GM18498 (cell line): ENCODE results near the gene TUBD1.
"Not testable (repeated sequence)": the region's sequence is repeated elsewhere in the genome, so short reads cannot be mapped to it uniquely, and the experiment has no call there.

Experiments
- ATAC-seq: cut with Tn5 transposase; IDR thresholded peaks from one replicate; pipeline ENCODE4 v1.9.1; 2021; ENCODE audit warnings: mild to moderate bottlenecking, moderate library complexity; ENCODE audit not compliant: unreplicated experiment

Gene TUBD1, protein sequence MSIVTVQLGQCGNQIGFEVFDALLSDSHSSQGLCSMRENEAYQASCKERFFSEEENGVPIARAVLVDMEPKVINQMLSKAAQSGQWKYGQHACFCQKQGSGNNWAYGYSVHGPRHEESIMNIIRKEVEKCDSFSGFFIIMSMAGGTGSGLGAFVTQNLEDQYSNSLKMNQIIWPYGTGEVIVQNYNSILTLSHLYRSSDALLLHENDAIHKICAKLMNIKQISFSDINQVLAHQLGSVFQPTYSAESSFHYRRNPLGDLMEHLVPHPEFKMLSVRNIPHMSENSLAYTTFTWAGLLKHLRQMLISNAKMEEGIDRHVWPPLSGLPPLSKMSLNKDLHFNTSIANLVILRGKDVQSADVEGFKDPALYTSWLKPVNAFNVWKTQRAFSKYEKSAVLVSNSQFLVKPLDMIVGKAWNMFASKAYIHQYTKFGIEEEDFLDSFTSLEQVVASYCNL

GRCh38 chr17:59892924-59893675 is at the start of gene TUBD1, which contains the start of gene RPS6KB1:
Gene TUBD1 (minus strand): TSS chr17:59892943. CDS start chr17:59891002, 1,941 bp downstream.
Gene RPS6KB1 (plus strand): TSS chr17:59893121. CDS start chr17:59893185, 64 bp downstream.
- ATAC-seq, result peak; percentile 91

DNA sequence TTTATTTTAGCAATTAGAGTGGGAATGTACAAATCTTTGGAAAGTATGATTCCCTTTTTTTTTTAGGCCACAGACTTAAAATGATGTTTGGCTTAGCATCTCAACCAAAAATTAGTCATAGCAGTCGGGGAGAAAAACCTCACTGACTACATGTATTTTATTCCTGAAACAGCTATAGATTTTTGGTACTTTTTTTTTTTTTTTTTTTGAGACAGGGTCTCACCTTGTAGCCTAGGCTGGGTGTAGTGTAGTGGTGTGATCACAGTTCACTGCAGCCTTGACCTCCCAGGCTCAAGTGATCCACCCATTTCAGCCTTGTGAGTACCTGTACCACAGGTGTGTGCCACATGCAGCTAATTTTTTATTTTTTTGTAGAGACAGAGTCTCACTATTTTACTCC is 48.4 kb upstream of the TUBD1 start:
- no peak for ATAC-seq

GRCh38 chr17:59940697-59941096 is 48.0 kb upstream of the TUBD1 start:
- ATAC-seq, result not testable (repeated sequence)

GRCh38 chr17:59933317-59933716 is 40.6 kb upstream of the TUBD1 start:
- not testable (repeated sequence) for ATAC-seq

DNA sequence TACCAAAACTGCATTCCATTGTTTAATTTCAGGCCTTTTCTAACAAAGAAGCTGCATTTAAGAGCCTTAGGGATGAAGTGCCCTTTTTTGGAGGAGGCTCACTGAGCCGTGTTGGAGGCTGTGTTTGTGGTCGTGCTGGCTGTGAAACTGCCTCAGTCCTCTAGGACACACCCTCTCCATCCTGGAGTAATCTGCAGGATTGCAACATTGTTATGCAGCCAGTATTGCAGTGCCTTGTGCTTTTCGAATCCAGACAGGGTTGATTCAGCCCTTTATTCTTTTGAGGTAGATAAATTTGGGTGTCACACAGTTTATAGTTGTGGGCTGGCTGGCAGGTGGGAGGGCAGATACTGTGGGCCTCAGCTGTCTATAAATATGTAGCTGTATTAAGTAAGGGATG is 38.0 kb upstream of the TUBD1 start:
- ATAC-seq, result not testable (repeated sequence)

- ATAC-seq, result not testable (repeated sequence)
These were observed 37.4 kb upstream of the TUBD1 start for GRCh38 chr17:59930121-59930520.

GRCh38 chr17:59920637-59921036 is 27.9 kb upstream of the TUBD1 start:
- ATAC-seq, result not testable (repeated sequence)

DNA sequence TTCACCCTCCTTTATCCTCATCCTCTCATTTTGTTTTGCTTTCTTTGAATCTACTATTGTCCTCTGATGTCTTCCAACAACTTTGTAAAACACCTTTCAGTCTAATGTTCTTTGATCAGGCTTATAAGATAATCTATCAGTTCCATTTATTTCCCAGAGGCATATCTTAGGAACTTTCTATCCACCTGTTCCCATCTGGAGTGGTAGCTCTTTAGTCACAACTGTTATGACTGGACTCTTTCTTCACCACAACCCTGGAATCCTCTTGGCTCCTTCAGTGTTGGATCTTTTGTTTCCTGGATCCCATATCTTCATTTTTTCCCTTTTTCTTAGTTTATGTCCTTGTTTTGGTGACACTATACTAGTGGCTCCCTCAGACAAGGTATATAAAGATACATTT is 23.7 kb upstream of the TUBD1 start:
- ATAC-seq, result no peak

DNA sequence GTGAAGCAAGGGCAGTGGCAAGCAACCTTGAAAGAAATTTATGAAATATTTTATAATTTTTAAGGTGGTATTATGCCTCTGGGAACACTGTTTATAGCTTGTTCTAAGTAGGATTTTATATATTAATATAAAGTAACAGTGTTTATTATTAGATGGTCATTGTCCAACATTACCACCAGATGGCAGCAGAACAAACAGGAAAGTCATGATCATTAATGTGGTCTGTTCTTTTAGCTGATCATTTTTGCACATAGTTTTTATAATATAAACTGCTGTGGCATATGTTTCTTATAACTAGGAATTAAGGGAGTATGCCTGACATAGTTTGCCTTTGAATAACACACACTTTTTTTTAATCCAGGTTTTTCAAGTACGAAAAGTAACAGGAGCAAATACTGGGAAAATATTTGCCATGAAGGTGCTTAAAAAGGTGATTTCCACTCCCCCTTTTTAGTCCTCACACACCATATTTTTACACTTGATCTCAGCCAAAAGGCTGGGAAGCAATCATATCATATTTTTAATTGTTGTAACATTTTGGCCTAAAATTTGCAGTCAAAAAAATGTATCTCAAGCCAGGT is 21.6 kb upstream of the TUBD1 start:
- ATAC-seq, result no peak

DNA sequence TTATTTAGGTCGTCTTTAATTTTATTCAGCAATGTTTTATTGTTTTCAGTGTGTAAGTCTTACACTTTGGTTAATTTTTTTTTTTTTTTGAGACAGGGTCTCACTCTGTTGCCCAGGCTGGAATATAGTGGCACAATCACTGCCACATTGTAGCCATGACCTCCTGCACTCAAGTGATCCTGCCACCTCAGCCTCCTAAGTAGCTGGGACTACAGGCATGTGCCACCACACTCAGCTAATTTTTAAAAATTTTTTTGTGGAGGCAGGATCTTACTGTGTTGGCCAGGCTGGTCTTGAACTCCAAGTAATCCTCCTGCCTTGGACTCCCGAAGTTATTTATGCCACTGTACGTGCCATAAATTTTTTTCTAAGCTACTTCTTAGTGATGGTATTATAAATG is 14.7 kb upstream of the TUBD1 start:
- no peak for ATAC-seq

GRCh38 chr17:59903455-59903854 is 10.7 kb upstream of the TUBD1 start:
- no peak for ATAC-seq

- ATAC-seq, result no peak
These were observed 8.9 kb upstream of the TUBD1 start for GRCh38 chr17:59901604-59902003.

DNA sequence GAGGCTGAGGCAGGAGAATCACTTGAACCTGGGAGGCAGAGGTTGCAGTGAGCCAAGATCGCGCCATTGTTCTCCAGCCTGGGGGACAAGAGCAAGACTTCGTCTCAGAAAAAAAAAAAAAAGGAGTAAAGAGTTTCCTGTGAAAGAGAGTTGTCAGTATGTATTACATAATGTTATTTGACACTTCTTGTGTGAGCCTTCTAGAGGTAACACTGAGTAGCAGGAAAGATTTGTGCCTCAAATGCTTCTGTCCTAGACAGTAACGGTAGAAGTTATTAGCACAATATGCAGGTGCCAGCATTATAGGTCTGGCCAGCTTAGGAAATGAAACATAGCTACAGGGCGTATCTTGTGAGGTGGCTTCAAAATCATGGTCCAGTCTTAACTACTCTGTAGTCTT is 6.4 kb upstream of the TUBD1 start:
- no peak for ATAC-seq

DNA sequence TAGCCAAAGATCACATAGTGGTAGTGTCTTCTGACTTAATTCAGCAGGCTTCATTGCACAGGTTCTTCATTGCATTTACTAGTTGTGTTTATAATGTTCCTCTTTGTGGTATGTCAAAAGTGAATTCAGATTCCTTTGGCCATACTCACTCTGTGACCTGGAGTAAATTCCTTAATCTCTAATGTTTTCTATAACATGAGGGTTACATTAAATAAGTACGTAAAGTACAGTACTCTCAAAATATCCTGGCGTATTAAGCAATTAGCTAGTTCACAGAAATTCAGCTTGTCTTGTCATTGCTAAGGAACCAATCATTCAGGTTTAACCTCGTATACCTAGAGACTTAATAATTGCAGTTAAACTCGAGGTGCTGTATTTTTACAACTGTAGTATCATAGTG is 4.3 kb upstream of the TUBD1 start:
- ATAC-seq, result no peak

DNA sequence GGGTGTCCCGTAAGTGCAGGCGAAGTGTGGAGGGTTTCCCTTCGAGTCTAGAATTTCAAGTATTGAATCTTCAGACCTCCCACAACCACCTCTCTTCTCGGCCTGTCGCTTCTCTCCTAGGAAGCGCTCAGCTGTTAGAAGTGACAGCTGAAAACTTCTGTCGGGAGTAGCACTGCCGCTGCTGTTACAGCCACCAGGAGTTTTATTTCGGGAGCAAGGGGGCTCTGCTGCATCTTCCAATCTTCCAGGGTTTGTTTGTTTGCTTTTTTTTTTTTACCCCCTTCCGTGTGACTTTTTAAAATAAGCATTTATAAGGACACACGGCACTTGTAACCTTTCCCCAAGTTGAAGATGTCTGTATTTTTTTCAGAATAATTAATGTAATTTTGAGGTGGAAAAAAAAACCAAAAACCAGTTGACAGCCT is 945 bp upstream of the TUBD1 start:
- peak; percentile 4 for ATAC-seq

- ATAC-seq, result peak; percentile 52
These were observed 356 bp downstream of the TUBD1 start for GRCh38 chr17:59892251-59892923.

DNA sequence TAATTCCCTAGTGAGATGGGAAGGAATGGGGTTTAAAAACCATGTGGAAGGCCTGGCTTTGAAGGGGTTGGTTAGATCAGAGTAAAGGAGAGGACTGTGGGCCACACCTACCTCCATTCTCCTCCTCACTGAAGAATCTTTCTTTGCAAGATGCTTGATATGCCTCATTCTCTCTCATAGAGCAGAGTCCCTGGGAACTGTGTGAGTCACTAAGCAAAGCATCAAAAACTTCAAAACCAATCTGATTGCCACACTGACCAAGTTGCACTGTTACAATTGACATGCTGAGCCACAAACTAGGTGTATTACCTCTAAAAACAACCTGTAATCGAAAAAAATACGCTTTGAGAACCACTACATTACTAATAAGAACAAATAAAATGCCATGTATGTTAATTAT is 2.0 kb downstream of the TUBD1 start:
- no peak for ATAC-seq

DNA sequence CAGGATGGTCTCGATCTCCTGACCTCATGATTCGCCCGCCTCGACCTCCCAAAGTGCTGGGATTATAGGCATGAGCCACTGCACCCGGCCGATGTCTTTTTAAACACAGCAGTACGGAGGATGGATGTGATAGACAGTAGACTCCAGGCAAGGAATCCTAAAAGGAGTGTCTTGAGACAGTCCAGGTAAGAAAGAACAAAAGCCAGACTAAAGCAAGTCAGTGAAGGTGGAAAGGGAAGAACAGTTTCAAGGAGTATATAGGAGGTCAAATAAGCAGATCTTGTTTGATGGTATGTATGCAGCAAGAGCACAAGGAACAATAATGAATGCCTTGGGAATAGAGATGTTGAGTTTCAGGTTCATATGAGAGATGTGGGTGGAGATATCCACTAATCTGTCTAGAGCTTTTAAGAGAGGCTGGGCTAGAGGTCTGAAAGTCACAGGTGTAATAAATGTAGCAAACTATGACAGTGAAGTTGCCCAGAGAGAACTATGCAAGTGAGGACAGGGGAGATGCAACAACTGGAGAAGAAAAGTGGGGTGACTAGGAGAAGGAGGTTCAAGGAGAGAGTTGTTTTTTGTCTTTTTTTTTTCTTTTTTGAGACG is 4.5 kb downstream of the TUBD1 start:
- ATAC-seq, result no peak

DNA sequence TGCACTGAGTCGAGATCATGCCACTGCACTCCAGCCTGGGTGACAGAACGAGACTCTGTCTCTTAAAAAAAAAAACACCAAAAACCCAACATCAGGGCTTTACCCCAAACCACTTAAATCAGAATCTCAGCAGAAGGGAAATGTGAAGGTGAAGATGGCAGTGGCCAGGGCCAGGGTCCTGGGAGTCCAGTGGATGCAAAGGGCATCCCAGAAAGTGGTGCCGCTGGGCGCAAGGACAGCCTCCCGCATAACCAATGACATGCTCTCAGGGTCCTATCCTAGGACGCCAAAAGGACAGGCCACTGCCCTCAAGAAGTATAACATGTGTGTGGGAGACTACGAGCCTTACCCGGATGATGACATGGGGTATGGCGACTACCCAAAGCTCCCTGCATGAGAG is 7.9 kb downstream of the TUBD1 start:
- ATAC-seq, result no peak

DNA sequence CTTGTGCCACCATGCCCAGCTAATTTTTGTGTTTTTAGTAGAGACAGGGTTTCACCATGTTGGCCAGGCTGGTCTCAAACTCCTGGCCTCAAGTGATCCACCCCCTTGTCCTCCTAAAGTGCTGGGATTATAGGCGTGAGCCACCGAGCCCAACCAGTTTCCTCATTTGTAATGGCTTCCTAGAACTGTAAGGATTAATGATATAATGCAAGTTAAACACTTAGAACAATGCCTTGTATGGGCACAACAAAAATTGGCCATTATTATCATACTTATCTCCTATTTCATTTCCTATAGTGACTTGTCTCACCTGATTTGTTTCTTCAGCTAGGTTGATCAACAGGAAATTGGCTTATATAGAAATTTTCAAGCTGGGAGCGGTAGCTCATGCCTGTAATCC is 14.1 kb downstream of the TUBD1 start:
- no peak for ATAC-seq

GRCh38 chr17:59877965-59878364 is 14.8 kb downstream of the TUBD1 start:
- ATAC-seq, result no peak
